HepG2 (cell line): ENCODE data around the gene SIM1. TPM values are rescaled to one million over a fixed set of nuclear protein-coding genes. Genes with fewer than 3 reads are reported as not detected.

Experiments
- ARID5B ChIP-seq: IDR thresholded peaks from 2 replicates; pipeline ENCODE4 v1.4.0; 2020; ENCODE audit warnings: mild to moderate bottlenecking, missing genetic modification reagents
- BCLAF1 ChIP-seq: fragments of 450-650 bp; IDR thresholded peaks from 2 replicates; pipeline ENCODE4 v1.6.1; 2017; ENCODE audit warnings: mild to moderate bottlenecking
- GRHL1 ChIP-seq: sonication (generic); formaldehyde crosslinking; conservative IDR thresholded peaks from 2 replicates; pipeline ENCODE4 v1.8.0; 2022; ENCODE audit warnings: missing genetic modification reagents
- SNRNP70 ChIP-seq: fragments of 200-400 bp; formaldehyde crosslinking; IDR thresholded peaks from 2 replicates; pipeline ENCODE4 v1.6.1; 2017; ENCODE audit warnings: mild to moderate bottlenecking, low read depth, low read length, moderate library complexity
- ZFAT ChIP-seq: sonication (generic); formaldehyde crosslinking; conservative IDR thresholded peaks from 2 replicates; pipeline ENCODE4 v1.8.1; 2023; ENCODE audit warnings: missing genetic modification reagents, inconsistent platforms
- ZNF142 ChIP-seq: sonication (generic); formaldehyde crosslinking; IDR thresholded peaks from 2 replicates; pipeline ENCODE4 v1.4.0; 2020; ENCODE audit warnings: missing genetic modification reagents
- ZNF512B ChIP-seq: sonication (generic); formaldehyde crosslinking; IDR thresholded peaks from 2 replicates; pipeline ENCODE4 v1.5.1; 2020; ENCODE audit warnings: missing genetic modification reagents, mild to moderate bottlenecking, borderline replicate concordance
- ZNF597 ChIP-seq: sonication (generic); formaldehyde crosslinking; IDR thresholded peaks from 2 replicates; pipeline ENCODE4 v1.5.0; 2020; ENCODE audit warnings: missing genetic modification reagents
- ZNF879 ChIP-seq: sonication (generic); formaldehyde crosslinking; IDR thresholded peaks from 2 replicates; pipeline ENCODE4 v1.8.1; 2023; ENCODE audit warnings: missing genetic modification reagents
- ZSCAN29 ChIP-seq: sonication (generic); formaldehyde crosslinking; conservative IDR thresholded peaks from 2 replicates; pipeline ENCODE4 v1.4.0; 2020; ENCODE audit warnings: mild to moderate bottlenecking, missing genetic modification reagents
- polyA plus RNA-seq, 8 experiments: library from polyadenylated mRNA; depleted of rRNA in 3 of 8; stranded (reverse) in 7 of 8; unstranded in 1 of 8; fragments of >200 nt; fragmentation: Illumina TruSeq in 4 of 8; extraction: Trizol in 4 of 8; gene quantifications; 2 replicates each; pipeline versions ENCODE4 v1.2.1 to v1.2.3, GENCODE V29; 2011 to 2016; ENCODE audit warnings: low read depth in 4 of 8, missing spikeins in 1 of 8, mixed read lengths in 1 of 8; ENCODE audit not compliant: insufficient read depth in 1 of 8
- total RNA-seq, 5 experiments: library from RNA; depleted of rRNA; stranded (reverse); fragments of >200 nt; fragmentation: Illumina TruSeq; extraction: Trizol; gene quantifications; 2 replicates each; pipeline ENCODE4 v1.2.3, GENCODE V29; 2016; ENCODE audit warnings: low read depth in 1 of 5

The SIM1 gene
- total and polyA plus RNA-seq, 2 of the 13 experiments (the other 11 are each of a cell fraction or from before 2014, with no cell fraction given), result not detected

- TF ChIP-seq ZNF142 (no peak), ZNF512B (CRISPR knock-in tag) (no peak), GRHL1 (CRISPR knock-in tag) (no peak), ZFAT (CRISPR knock-in tag) (no peak), ZSCAN29 (no peak), ARID5B (peak; percentile 88), SNRNP70 (no peak), ZNF879 (CRISPR knock-in tag) (no peak), ZNF597 (CRISPR knock-in tag) (no peak), BCLAF1 (no peak)
Measured at GRCh38 chr6:100482698-100483097, 18.0 kb upstream of the SIM1 start (continued).
